SK-N-SH treated with all-trans-retinoic acid at 6 μM for 48 hours (cell line): ENCODE data around the gene RNF166.

Experiments
- ATAC-seq: fragments of 200-7000 bp; cut with Tn5 transposase; 3 replicates; pipeline ENCODE4 v1.9.1; 2020; ENCODE audit warnings: mild to moderate bottlenecking, moderate library complexity
- ARNTL ChIP-seq: fragments of 450-650 bp; formaldehyde crosslinking; IDR thresholded peaks from 2 replicates; pipeline ENCODE4 v1.5.0; 2020; ENCODE audit warnings: low read depth, mild to moderate bottlenecking, moderate library complexity, borderline replicate concordance
- BACH2 ChIP-seq: fragments of 250-450 bp; sonication (Bioruptor Pico); IDR thresholded peaks from 2 replicates; pipeline ENCODE4 v1.9.0; 2021; ENCODE audit warnings: mild to moderate bottlenecking, borderline replicate concordance
- CSDC2 ChIP-seq: fragments of 250-450 bp; sonication (Bioruptor Pico); IDR thresholded peaks from 2 replicates; pipeline ENCODE4 v1.5.0; 2020; ENCODE audit warnings: mild to moderate bottlenecking, moderate library complexity
- ESRRG ChIP-seq: fragments of 250-450 bp; sonication (Bioruptor Pico); IDR thresholded peaks from 2 replicates; pipeline ENCODE4 v1.6.1; 2021; ENCODE audit warnings: mild to moderate bottlenecking
- GLIS3 ChIP-seq: fragments of 250-450 bp; sonication (Bioruptor Pico); IDR thresholded peaks from 2 replicates; pipeline ENCODE4 v1.5.0; 2020; ENCODE audit warnings: mild to moderate bottlenecking, moderate library complexity
- ISL1 ChIP-seq: fragments of 250-450 bp; sonication (Bioruptor Pico); IDR thresholded peaks from 2 replicates; pipeline ENCODE4 v2.1.2; 2022; ENCODE audit warnings: mild to moderate bottlenecking, moderate library complexity
- PPARA ChIP-seq: fragments of 250-450 bp; sonication (Bioruptor Pico); IDR thresholded peaks from 2 replicates; pipeline ENCODE4 v1.5.0; 2020; ENCODE audit warnings: mild to moderate bottlenecking, borderline replicate concordance
- RARB ChIP-seq: fragments of 250-450 bp; sonication (Bioruptor Pico); IDR thresholded peaks from 2 replicates; pipeline ENCODE4 v1.8.0; 2021; ENCODE audit warnings: mild to moderate bottlenecking, moderate library complexity
- SNAI2 ChIP-seq: fragments of 250-450 bp; sonication (Bioruptor Pico); IDR thresholded peaks from 2 replicates; pipeline ENCODE4 v1.5.0; 2020; ENCODE audit warnings: mild to moderate bottlenecking, moderate library complexity
- TCF4 ChIP-seq: fragments of 250-450 bp; sonication (Bioruptor Pico); IDR thresholded peaks from 2 replicates; pipeline ENCODE4 v1.8.0; 2021; ENCODE audit warnings: mild to moderate bottlenecking, moderate library complexity, borderline replicate concordance
- TOX ChIP-seq: fragments of 250-450 bp; sonication (Bioruptor Pico); IDR thresholded peaks from 2 replicates; pipeline ENCODE4 v1.8.0; 2021; ENCODE audit warnings: mild to moderate bottlenecking, moderate library complexity, borderline replicate concordance
- ZFP3 ChIP-seq: fragments of 250-450 bp; sonication (Bioruptor Pico); IDR thresholded peaks from 2 replicates; pipeline ENCODE4 v1.5.0; 2020; ENCODE audit warnings: mild to moderate bottlenecking, moderate library complexity
- ZFP30 ChIP-seq: fragments of 450-650 bp; formaldehyde crosslinking; IDR thresholded peaks from 2 replicates; pipeline ENCODE4 v1.5.0; 2022; ENCODE audit warnings: mild to moderate bottlenecking, moderate library complexity
- ZNF565 ChIP-seq: fragments of 450-650 bp; formaldehyde crosslinking; conservative IDR thresholded peaks from 2 replicates; pipeline ENCODE4 v1.5.0; 2020; ENCODE audit warnings: low read depth, mild to moderate bottlenecking, moderate library complexity
- ZNF70 ChIP-seq: fragments of 450-650 bp; formaldehyde crosslinking; IDR thresholded peaks from 2 replicates; pipeline ENCODE4 v1.5.0; 2020; ENCODE audit warnings: mild to moderate bottlenecking, moderate library complexity
- ZNF8 ChIP-seq: fragments of 450-650 bp; formaldehyde crosslinking; IDR thresholded peaks from 2 replicates; pipeline ENCODE4 v1.5.0; 2020; ENCODE audit warnings: mild to moderate bottlenecking, moderate library complexity
- TF ChIP-seq, protein P1 (sequence below): fragments of 250-450 bp; sonication (Bioruptor Pico); IDR thresholded peaks from 2 replicates; pipeline ENCODE4 v1.5.1; 2021; ENCODE audit warnings: mild to moderate bottlenecking, moderate library complexity
- TF ChIP-seq, protein P2 (sequence below): fragments of 250-450 bp; sonication (Bioruptor Pico); IDR thresholded peaks from 2 replicates; pipeline ENCODE4 v1.8.0; 2020; ENCODE audit warnings: mild to moderate bottlenecking, moderate library complexity, borderline replicate concordance
- TF ChIP-seq, protein P3 (sequence below): fragments of 250-450 bp; sonication (Bioruptor Pico); IDR thresholded peaks from 2 replicates; pipeline ENCODE4 v1.5.0; 2020; ENCODE audit warnings: mild to moderate bottlenecking, moderate library complexity
- TF ChIP-seq, protein P4 (sequence below): fragments of 250-450 bp; sonication (Bioruptor Pico); IDR thresholded peaks from 2 replicates; pipeline ENCODE4 v1.8.0; 2021; ENCODE audit warnings: low read depth, mild to moderate bottlenecking, moderate library complexity, borderline replicate concordance

The RNF166 gene

DNA sequence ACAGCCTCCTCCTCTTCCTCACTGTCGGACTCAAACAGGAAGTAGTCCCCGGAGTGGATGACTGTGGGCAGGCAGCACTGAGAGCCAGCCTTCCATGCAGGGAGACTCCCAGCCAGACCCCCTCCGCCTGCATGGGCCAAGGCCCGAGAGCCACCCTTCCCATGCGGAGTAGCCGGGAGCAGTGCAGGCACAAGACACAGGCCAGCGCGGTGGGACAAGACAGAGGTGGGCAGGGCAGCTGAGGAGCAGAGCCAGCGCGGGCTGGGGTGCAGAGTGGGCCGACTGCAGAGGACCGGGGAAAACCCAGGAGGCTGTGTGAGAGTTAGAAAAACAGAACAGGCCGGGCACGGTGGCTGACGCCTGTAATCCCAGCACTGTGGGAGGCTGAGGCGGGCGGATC lies 17.7 kb upstream of the RNF166 start:
- TF ChIP-seq, protein P1, sequence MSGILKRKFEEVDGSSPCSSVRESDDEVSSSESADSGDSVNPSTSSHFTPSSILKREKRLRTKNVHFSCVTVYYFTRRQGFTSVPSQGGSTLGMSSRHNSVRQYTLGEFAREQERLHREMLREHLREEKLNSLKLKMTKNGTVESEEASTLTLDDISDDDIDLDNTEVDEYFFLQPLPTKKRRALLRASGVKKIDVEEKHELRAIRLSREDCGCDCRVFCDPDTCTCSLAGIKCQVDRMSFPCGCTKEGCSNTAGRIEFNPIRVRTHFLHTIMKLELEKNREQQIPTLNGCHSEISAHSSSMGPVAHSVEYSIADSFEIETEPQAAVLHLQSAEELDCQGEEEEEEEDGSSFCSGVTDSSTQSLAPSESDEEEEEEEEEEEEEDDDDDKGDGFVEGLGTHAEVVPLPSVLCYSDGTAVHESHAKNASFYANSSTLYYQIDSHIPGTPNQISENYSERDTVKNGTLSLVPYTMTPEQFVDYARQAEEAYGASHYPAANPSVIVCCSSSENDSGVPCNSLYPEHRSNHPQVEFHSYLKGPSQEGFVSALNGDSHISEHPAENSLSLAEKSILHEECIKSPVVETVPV (CRISPR knock-in tag), result no peak
- no peak for TF ChIP-seq ARNTL (CRISPR knock-in tag)
- TF ChIP-seq ZNF70, result no peak
- ATAC-seq, result no peak

DNA sequence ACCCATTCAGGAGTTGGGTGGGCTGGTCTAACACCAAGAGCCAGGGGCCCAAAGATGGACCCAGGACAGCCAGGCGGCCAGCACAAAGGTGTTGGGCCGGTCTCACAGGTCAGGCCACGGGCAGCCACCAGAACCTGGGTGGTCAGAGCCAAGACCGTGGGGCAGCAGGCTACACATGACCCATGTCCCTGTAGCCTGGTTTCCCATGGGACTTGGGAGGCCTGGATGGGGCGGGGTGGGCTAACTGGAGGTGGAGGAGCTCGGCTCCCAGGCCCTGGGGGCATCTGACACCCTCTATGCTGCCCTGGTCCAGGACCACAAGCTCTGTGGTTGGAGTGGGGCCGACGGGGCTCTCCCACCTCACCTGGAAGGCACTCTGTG lies 17.3 kb upstream of the RNF166 start:
- no peak for TF ChIP-seq ZFP3 (CRISPR knock-in tag)
- no peak for TF ChIP-seq BACH2
- TF ChIP-seq PPARA (CRISPR knock-in tag), result no peak
- TF ChIP-seq ZNF565 (CRISPR knock-in tag), result no peak
- ATAC-seq, result no peak

DNA sequence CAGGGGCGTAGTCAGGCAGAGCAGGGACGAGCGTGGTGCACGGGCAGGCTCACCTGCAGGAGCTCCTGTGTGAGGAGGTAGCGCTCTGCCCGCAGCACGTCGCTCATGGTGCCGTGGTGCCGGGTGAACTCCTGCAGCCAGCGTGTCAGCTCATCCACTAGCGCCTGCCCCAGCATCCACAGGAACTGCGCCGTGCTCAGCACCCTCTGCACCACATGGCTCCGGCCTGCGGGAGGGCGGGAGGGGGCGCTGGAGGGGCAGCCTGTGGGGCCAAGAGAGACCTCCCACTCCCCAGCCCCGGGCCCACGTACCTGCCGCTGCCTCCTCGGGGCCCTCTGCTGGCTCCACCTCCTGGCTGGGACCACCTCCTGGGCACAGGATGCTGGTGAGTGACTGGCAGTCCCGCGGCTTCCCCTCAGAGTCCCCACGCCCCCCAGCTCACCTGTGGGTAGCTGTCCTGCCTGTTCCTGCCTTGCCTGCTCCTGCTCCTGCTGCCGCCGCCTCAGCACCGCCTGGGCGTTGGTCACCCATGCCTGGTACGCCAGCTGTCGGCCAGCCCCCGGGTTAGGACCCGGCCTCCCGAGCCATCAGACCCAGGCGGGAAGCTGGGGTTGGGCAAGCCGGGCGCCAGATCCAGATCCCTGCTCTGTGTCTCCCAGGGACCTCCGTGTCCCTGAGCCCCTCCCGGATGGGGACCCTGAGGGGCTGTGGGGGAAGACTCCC lies 16.7 kb upstream of the RNF166 start:
- no peak for TF ChIP-seq TOX (CRISPR knock-in tag)
- TF ChIP-seq, protein P2, sequence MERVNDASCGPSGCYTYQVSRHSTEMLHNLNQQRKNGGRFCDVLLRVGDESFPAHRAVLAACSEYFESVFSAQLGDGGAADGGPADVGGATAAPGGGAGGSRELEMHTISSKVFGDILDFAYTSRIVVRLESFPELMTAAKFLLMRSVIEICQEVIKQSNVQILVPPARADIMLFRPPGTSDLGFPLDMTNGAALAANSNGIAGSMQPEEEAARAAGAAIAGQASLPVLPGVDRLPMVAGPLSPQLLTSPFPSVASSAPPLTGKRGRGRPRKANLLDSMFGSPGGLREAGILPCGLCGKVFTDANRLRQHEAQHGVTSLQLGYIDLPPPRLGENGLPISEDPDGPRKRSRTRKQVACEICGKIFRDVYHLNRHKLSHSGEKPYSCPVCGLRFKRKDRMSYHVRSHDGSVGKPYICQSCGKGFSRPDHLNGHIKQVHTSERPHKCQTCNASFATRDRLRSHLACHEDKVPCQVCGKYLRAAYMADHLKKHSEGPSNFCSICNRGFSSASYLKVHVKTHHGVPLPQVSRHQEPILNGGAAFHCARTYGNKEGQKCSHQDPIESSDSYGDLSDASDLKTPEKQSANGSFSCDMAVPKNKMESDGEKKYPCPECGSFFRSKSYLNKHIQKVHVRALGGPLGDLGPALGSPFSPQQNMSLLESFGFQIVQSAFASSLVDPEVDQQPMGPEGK, result no peak
- no peak for TF ChIP-seq SNAI2 (CRISPR knock-in tag)
- TF ChIP-seq, protein P3, sequence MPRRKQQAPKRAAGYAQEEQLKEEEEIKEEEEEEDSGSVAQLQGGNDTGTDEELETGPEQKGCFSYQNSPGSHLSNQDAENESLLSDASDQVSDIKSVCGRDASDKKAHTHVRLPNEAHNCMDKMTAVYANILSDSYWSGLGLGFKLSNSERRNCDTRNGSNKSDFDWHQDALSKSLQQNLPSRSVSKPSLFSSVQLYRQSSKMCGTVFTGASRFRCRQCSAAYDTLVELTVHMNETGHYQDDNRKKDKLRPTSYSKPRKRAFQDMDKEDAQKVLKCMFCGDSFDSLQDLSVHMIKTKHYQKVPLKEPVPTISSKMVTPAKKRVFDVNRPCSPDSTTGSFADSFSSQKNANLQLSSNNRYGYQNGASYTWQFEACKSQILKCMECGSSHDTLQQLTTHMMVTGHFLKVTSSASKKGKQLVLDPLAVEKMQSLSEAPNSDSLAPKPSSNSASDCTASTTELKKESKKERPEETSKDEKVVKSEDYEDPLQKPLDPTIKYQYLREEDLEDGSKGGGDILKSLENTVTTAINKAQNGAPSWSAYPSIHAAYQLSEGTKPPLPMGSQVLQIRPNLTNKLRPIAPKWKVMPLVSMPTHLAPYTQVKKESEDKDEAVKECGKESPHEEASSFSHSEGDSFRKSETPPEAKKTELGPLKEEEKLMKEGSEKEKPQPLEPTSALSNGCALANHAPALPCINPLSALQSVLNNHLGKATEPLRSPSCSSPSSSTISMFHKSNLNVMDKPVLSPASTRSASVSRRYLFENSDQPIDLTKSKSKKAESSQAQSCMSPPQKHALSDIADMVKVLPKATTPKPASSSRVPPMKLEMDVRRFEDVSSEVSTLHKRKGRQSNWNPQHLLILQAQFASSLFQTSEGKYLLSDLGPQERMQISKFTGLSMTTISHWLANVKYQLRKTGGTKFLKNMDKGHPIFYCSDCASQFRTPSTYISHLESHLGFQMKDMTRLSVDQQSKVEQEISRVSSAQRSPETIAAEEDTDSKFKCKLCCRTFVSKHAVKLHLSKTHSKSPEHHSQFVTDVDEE, result no peak
- TF ChIP-seq ARNTL (CRISPR knock-in tag), result no peak
- TF ChIP-seq ZFP3 (CRISPR knock-in tag), result no peak
- TF ChIP-seq ESRRG (CRISPR knock-in tag), result no peak
- TF ChIP-seq ZNF70, result no peak
- TF ChIP-seq ZFP30 (CRISPR knock-in tag), result no peak
- TF ChIP-seq, protein P4, sequence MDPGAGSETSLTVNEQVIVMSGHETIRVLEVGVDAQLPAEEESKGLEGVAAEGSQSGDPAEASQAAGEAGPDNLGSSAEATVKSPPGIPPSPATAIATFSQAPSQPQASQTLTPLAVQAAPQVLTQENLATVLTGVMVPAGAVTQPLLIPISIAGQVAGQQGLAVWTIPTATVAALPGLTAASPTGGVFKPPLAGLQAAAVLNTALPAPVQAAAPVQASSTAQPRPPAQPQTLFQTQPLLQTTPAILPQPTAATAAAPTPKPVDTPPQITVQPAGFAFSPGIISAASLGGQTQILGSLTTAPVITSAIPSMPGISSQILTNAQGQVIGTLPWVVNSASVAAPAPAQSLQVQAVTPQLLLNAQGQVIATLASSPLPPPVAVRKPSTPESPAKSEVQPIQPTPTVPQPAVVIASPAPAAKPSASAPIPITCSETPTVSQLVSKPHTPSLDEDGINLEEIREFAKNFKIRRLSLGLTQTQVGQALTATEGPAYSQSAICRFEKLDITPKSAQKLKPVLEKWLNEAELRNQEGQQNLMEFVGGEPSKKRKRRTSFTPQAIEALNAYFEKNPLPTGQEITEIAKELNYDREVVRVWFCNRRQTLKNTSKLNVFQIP, result no peak
- TF ChIP-seq ISL1, result no peak
- no peak for TF ChIP-seq BACH2

DNA sequence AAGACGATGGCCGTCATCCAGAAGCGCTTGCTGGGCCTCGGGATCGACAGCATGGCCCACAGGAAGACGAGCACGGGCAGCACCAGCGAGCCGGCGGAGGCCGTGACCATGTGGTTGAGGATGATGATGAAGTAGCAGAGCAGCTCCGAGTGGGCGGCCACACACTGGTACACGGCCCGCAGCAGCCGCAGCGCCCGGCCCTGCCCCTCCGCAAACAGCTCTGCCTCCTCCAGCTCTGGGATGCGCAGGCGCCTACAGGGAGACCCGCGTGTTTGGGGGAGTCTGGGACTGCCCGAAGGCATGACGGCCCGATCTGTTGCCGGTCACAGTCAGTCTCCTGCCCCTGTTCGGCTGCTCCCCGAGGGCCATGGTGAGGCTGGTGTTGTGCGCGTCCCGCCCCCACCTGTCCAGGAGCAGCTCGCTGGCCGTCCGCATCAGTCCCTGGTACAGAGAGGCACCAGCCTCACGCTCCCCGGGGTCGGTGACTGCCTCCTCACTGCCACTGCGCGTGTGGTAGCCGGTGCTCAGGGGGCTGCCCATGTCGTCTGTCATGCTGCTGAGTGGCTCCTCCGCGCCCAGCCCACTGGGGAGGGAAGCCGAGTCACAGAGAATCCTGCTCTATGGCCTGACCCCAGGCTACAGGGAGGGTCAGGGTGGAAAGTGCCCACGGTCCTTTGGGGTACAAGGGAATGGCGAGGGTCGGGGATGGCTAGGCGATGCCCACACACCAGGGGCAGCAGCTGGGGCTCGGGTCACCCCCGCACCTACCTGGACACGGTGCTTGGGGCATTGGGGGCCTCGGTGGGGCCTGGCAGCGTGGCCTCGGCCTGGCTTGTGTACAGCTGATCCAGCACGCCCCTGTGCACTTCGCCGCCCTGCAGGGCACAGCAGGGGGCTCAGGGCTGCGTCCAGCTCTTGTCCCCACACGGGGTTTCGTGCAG lies 15.9 kb upstream of the RNF166 start:
- ATAC-seq, result no peak
- no peak for TF ChIP-seq ZNF8 (CRISPR knock-in tag)
- TF ChIP-seq, protein P3, result no peak
- no peak for TF ChIP-seq ZFP3 (CRISPR knock-in tag)
- no peak for TF ChIP-seq RARB (CRISPR knock-in tag)
- TF ChIP-seq, protein P2, result no peak
- no peak for TF ChIP-seq CSDC2 (CRISPR knock-in tag)
- no peak for TF ChIP-seq GLIS3 (CRISPR knock-in tag)
- TF ChIP-seq TOX (CRISPR knock-in tag), result no peak
- TF ChIP-seq TCF4 (CRISPR knock-in tag), result no peak
- TF ChIP-seq, protein P1 (CRISPR knock-in tag), result no peak
- TF ChIP-seq ZNF565 (CRISPR knock-in tag), result no peak

More for the DNA sequence above, 16.7 kb upstream of the RNF166 start:
- no peak for ATAC-seq
